Globus pallidus (tissue), 1 donor: ENCODE measurements around the gene ABCA7.

Experiments used
- DNase-seq: peaks from one replicate; pipeline ENCODE4 v3.0.0-alpha.2; 2015; ENCODE audit warnings: low spot score

ABCA7 gene

GRCh38 chr19:1055886-1056620, 16.1 kb downstream of the ABCA7 start:
- no peak for DNase-seq

GRCh38 chr19:1057176-1057855, 17.4 kb downstream of the ABCA7 start:
- DNase-seq, result no peak

- DNase-seq, result no peak
Observed at GRCh38 chr19:1058112-1058511, 18.2 kb downstream of the ABCA7 start.

- no peak for DNase-seq
Observed at GRCh38 chr19:1060689-1061088, 20.8 kb downstream of the ABCA7 start.

- DNase-seq, result no peak
Observed at GRCh38 chr19:1061987-1062386, 22.1 kb downstream of the ABCA7 start.

- DNase-seq, result no peak
Observed at GRCh38 chr19:1062387-1063029, 22.6 kb downstream of the ABCA7 start.

GRCh38 chr19:1063030-1063908, 23.4 kb downstream of the ABCA7 start:
- DNase-seq, result no peak

- DNase-seq, result no peak
Observed at GRCh38 chr19:1063909-1064660, 24.2 kb downstream of the ABCA7 start.

GRCh38 chr19:1064661-1065605, 25.0 kb downstream of the ABCA7 start:
- DNase-seq, result no peak

- no peak for DNase-seq
Observed at GRCh38 chr19:1065606-1066109, 25.8 kb downstream of the ABCA7 start.

GRCh38 chr19:1066251-1066747, 26.4 kb downstream of the ABCA7 start:
- no peak for DNase-seq

- DNase-seq, result no peak
Observed at GRCh38 chr19:1066748-1067340, 26.9 kb downstream of the ABCA7 start, which contains the start of gene ARHGAP45. TSS of gene ARHGAP45 (plus strand) at chr19:1067167. CDS start at chr19:1067406, 239 bp downstream.

GRCh38 chr19:1067341-1067957, 27.5 kb downstream of the ABCA7 start:
- no peak for DNase-seq

GRCh38 chr19:1068009-1069001, 28.4 kb downstream of the ABCA7 start:
- DNase-seq, result no peak

- DNase-seq, result peak; percentile 47
Observed at GRCh38 chr19:1069009-1069779, 29.3 kb downstream of the ABCA7 start.

GRCh38 chr19:1070576-1070930, 30.6 kb downstream of the ABCA7 start:
- DNase-seq, result no peak
